ENCODE data around the gene TEX53. TPM values are rescaled to one million over a fixed set of nuclear protein-coding genes. Genes with fewer than 3 reads are reported as not detected.

Gene TEX53
- total RNA-seq, 1 donor from 2014 or later, result not detected

DNA sequence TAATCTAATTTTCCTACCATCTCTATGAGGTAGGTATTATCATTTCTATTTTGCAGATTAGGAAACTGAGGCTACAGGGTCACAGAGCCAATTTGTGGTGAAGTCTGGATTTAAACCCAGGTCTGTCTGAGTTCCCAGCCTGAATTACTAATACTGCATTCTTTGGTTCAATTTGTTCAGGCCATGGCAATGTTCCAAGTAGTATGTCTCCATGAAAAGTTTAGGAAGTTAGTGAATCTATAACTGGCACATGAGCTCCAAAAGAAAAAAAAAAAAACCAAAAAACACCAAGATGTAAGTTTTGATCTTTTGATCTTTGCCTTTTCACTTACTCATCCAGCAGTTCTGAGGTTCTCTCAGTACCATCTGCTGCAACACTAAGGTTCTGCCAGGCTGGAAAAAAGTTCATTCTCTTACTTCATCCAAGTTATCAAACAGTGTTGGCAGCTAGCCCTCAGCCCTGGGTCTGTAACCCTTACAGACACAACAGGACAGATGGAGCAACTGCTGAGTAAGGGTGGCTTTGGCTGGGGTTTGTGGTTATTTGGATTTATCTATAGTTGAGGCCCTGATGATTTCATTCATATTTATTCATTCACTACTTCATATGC, 50.9 kb downstream of the TEX53 start:
- Mint-ChIP-seq H3K27me3 (no peaks in the 10 kb centered on the region), H3K9me3 (no peaks in the 10 kb centered on the region), H3K36me3 (peaks cover 4% of the 10 kb centered on the region), H3K4me1 (ENCODE audit: unreplicated experiment) (peaks cover 13% of the 10 kb centered on the region), H3K4me3 (no peak overlapping the region), H3K27ac (no peak overlapping the region)
- no peak for TF ChIP-seq CTCF (conservative IDR thresholded peaks at IDR 0.05)
- DNase-seq (ENCODE audit: extremely low spot score, unreplicated experiment), result no peak

Other genes with a start within 250 kb of the TEX53 start
- gene WHRN, start 152.3 kb downstream of the TEX53 start, total RNA-seq (ENCODE audit: low replicate concordance), result 12.2 and 13.3 TPM in 2 replicates
- 110 and 147 TPM in 2 replicates for gene ATP6V1G1, start 70.0 kb downstream of the TEX53 start, total RNA-seq (ENCODE audit: low replicate concordance)
- gene TMEM268, start 46.5 kb downstream of the TEX53 start, total RNA-seq (ENCODE audit: low replicate concordance), result 6.5 and 6.6 TPM in 2 replicates
- not detected in 2 replicates for gene TEX48, start 24.4 kb upstream of the TEX53 start, total RNA-seq (ENCODE audit: low replicate concordance)
- 3.3 and 7.3 TPM in 2 replicates for gene TNFSF15, start 148.2 kb upstream of the TEX53 start, total RNA-seq (ENCODE audit: low replicate concordance)